Stimulated activated CD4-positive, alpha-beta T cell treated with anti-CD3 and anti-CD28 coated beads, Interleukin-4, amount 100 ng/mL, for 1 hour (primary cell): ENCODE data around the gene AQP11.
"Not testable (repeated sequence)": the region's sequence is repeated elsewhere in the genome, so short reads cannot be mapped to it uniquely, and the experiment has no call there.

Experiments
- DNase-seq: peaks from one replicate; pipeline ENCODE4 v3.0.0-alpha.2; 2020

AQP11 gene

GRCh38 chr11:77593883-77594282 lies 4.1 kb downstream of the AQP11 start:
- DNase-seq, result no peak

GRCh38 chr11:77596626-77597025 lies 6.9 kb downstream of the AQP11 start:
- DNase-seq, result no peak

- DNase-seq, result no peak
These were observed 8.4 kb downstream of the AQP11 start for GRCh38 chr11:77598195-77598594.

GRCh38 chr11:77602381-77603088 lies 12.8 kb downstream of the AQP11 start:
- no peak for DNase-seq

- no peak for DNase-seq
These were observed 14.5 kb downstream of the AQP11 start for GRCh38 chr11:77604281-77604680.

GRCh38 chr11:77609234-77609633 lies 19.5 kb downstream of the AQP11 start:
- no peak for DNase-seq

- DNase-seq, result no peak
These were observed 22.2 kb downstream of the AQP11 start for GRCh38 chr11:77611921-77612320.

- DNase-seq, result no peak
These were observed 28.1 kb downstream of the AQP11 start for GRCh38 chr11:77617892-77618291.

GRCh38 chr11:77619576-77620198 lies 29.9 kb downstream of the AQP11 start:
- no peak for DNase-seq

- DNase-seq, result no peak
These were observed 40.5 kb downstream of the AQP11 start for GRCh38 chr11:77630157-77630710.

GRCh38 chr11:77633926-77634325 lies 44.2 kb downstream of the AQP11 start:
- DNase-seq, result not testable (repeated sequence)

- DNase-seq, result no peak
These were observed 47.1 kb downstream of the AQP11 start for GRCh38 chr11:77636731-77637344.

- DNase-seq, result peak; percentile 79
These were observed 47.8 kb downstream of the AQP11 start, which contains the start of gene CLNS1A for GRCh38 chr11:77637345-77638165. Gene CLNS1A, minus strand, starts transcription at chr11:77637794. Its CDS starts 80 bp downstream, at chr11:77637714.

GRCh38 chr11:77642228-77642627 lies 52.5 kb downstream of the AQP11 start:
- DNase-seq, result no peak

- no peak for DNase-seq
These were observed 55.1 kb downstream of the AQP11 start for GRCh38 chr11:77644887-77645286.

- DNase-seq, result no peak
These were observed 58.0 kb downstream of the AQP11 start for GRCh38 chr11:77647654-77648305.

GRCh38 chr11:77650123-77650522 lies 60.4 kb downstream of the AQP11 start:
- no peak for DNase-seq

GRCh38 chr11:77654770-77655434 lies 65.1 kb downstream of the AQP11 start:
- DNase-seq, result no peak

- no peak for DNase-seq
These were observed 66.6 kb downstream of the AQP11 start for GRCh38 chr11:77656362-77656761.

- no peak for DNase-seq
These were observed 68.7 kb downstream of the AQP11 start for GRCh38 chr11:77658213-77659013.
